GM12874 (cell line): ENCODE data around the gene EMC9.

Experiments used
- TF ChIP-seq, protein P1 (sequence below): IDR thresholded peaks from 2 replicates; pipeline ENCODE4 v1.5.1; 2011; ENCODE audit warnings: low read depth, mild to moderate bottlenecking, control low read depth, low read length, moderate library complexity; ENCODE audit not compliant: insufficient read depth

Gene EMC9

DNA sequence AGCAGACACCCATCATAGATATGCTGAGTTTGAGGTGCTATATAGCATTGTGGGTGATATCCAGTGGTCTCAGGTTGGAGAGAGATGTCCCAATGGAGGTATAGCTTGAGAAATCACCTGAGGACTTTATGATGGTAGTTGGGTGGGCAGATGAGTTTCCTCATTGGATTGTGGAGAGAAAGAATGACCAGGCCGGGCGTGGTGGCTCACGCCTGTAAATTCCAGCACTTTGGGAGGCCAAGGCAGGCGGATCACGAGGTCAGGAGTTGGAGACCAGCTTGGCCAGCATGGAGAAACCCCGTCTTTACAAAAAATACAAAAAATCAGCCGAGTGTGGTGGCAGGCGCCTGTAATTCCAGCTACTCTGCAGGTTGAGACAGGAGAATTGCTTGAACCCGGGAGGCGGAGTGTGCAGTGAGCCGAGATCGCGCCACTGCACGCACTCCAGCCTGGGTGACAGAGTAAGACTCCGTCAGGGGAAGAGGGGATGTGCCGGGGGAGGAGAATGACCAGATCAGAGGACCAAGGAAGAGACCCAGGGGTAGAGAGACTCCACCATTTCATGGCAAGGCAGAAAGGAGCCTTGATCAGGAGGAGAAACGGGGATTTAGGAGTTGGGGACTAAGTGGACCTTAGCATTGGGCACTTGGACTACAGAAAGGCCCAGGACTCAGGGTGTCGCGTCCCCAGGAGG lies 48.0 kb downstream of the EMC9 start:
- TF ChIP-seq, protein P1, sequence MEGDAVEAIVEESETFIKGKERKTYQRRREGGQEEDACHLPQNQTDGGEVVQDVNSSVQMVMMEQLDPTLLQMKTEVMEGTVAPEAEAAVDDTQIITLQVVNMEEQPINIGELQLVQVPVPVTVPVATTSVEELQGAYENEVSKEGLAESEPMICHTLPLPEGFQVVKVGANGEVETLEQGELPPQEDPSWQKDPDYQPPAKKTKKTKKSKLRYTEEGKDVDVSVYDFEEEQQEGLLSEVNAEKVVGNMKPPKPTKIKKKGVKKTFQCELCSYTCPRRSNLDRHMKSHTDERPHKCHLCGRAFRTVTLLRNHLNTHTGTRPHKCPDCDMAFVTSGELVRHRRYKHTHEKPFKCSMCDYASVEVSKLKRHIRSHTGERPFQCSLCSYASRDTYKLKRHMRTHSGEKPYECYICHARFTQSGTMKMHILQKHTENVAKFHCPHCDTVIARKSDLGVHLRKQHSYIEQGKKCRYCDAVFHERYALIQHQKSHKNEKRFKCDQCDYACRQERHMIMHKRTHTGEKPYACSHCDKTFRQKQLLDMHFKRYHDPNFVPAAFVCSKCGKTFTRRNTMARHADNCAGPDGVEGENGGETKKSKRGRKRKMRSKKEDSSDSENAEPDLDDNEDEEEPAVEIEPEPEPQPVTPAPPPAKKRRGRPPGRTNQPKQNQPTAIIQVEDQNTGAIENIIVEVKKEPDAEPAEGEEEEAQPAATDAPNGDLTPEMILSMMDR, result no peak

- TF ChIP-seq, protein P1, result no peak
Observed at GRCh38 chr14:24092505-24093206, 48.7 kb downstream of the EMC9 start.

- TF ChIP-seq, protein P1, result no peak
Observed at GRCh38 chr14:24092110-24092504, 49.3 kb downstream of the EMC9 start.

DNA sequence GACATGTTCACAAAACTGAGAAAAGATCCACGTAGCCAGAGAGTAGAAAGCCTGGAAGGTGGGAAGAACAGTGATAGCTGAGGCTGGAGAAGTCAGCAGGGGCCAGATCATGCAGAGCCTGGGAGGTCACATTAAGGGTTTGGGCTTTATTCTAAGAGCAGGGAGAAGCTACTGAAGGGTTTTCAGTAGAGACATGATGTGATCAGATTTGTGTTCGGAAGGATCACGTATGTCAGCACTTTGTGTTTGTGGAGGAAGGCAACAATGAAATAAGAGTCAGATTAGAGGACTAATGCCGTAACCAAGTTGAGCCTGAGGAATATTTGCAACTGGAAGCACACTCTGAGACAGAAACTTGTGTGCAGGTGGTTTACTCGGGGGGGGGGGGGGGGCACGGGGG lies 51.5 kb downstream of the EMC9 start:
- TF ChIP-seq, protein P1, result no peak
